GM12878 (cell line): Measurements from ENCODE around the gene RECQL. TPM values are rescaled to one million over a fixed set of nuclear protein-coding genes. Genes with fewer than 3 reads are reported as not detected.
A peak's percentile ranks its signal among the peaks of the same experiment; 100 is the strongest.

ENCODE experiments used
- ATAC-seq: fragments of 200-7000 bp; cut with Tn5 transposase; 3 replicates; pipeline ENCODE4 v1.9.1; 2020; ENCODE audit warnings: mild to moderate bottlenecking, moderate library complexity
- BruUV-seq: library from RNA; stranded (reverse); fragments of 400-500 nt; replicated peaks from 2 replicates; lab custom pipeline; 2021; lab: Mats Ljungman, UMichigan
- CTCF ChIA-PET: fragments of 300-600 bp; sonication (Branson Sonifier 250); formaldehyde crosslinking; extraction: SDS; loops from one replicate; lab custom pipeline; 2021; ENCODE audit warnings: inconsistent platforms; lab: Yijun Ruan, JAX
- POLR2A ChIA-PET: fragments of 350-600 bp; formaldehyde crosslinking; extraction: SDS; loops from one replicate; lab custom pipeline; 2021; ENCODE audit warnings: inconsistent platforms; lab: Charles Lee
- RAD21 ChIA-PET: fragments of 300-600 bp; sonication (Branson Sonifier 250); formaldehyde crosslinking; loops from one replicate; lab custom pipeline; 2023; ENCODE audit warnings: antibody characterized with exemption; ENCODE audit not compliant: unreplicated experiment; lab: Charles Lee
- SMC1A ChIA-PET: fragments of 300-600 bp; sonication (Branson Sonifier 250); formaldehyde crosslinking; loops from one replicate; lab custom pipeline; 2023; ENCODE audit not compliant: unreplicated experiment, uncharacterized antibody; lab: Charles Lee
- DNase-seq: peaks from one replicate; pipeline ENCODE4 v3.0.0-alpha.2; 2011; ENCODE audit warnings: low read depth, low spot score
- FAIRE-seq: peaks from 3 replicates; lab custom pipeline; 2011; peaks lifted over from hg19 to GRCh38; lab: Jason Lieb, UNC
- H2AFZ ChIP-seq: 2 replicates; pipeline ENCODE4 v1.6.0; 2011; ENCODE audit warnings: low read depth, low read length, control low read depth; ENCODE audit not compliant: control insufficient read depth
- H3K27ac ChIP-seq: 2 replicates; pipeline ENCODE4 v1.5.1; 2011; ENCODE audit warnings: control low read depth; ENCODE audit not compliant: control insufficient read depth, insufficient read depth
- H3K27me3 ChIP-seq, 2 experiments: replicated peaks in 1 of 2; 2 replicates each; pipeline versions ENCODE4 v1.6.0 to v1.6.1; 2011; ENCODE audit warnings: low read length in 1 of 2; ENCODE audit not compliant: control insufficient read depth in 2 of 2, insufficient read depth in 2 of 2
- H3K36me3 ChIP-seq, 2 experiments: 2 replicates each; pipeline ENCODE4 v1.5.1; 2011; ENCODE audit warnings: low read length in 1 of 2; ENCODE audit not compliant: control insufficient read depth in 2 of 2, insufficient read depth in 2 of 2
- H3K4me1 ChIP-seq: 2 replicates; pipeline ENCODE4 v1.6.1; 2011; ENCODE audit warnings: mild to moderate bottlenecking, low read length, moderate library complexity, mixed read lengths; ENCODE audit not compliant: control insufficient read depth, insufficient read depth
- H3K4me2 ChIP-seq: 2 replicates; pipeline ENCODE4 v1.6.0; 2011; ENCODE audit warnings: control low read depth; ENCODE audit not compliant: control insufficient read depth, insufficient read depth
- H3K4me3 ChIP-seq: fragments of 200-600 bp; sonication (generic); 2 replicates; pipeline ENCODE4 v1.5.1; 2016
- H3K79me2 ChIP-seq: 2 replicates; pipeline ENCODE4 v1.6.0; 2011; ENCODE audit warnings: low read length; ENCODE audit not compliant: control insufficient read depth, insufficient read depth
- H3K9ac ChIP-seq: 2 replicates; pipeline ENCODE4 v1.8.0; 2011; ENCODE audit warnings: low read length, control low read depth, mixed read lengths; ENCODE audit not compliant: control insufficient read depth, insufficient read depth
- H3K9me3 ChIP-seq: replicated peaks from 3 replicates; pipeline ENCODE4 v1.5.1; 2011; ENCODE audit warnings: mild to moderate bottlenecking, low read length; ENCODE audit not compliant: control insufficient read depth, insufficient read depth
- H4K20me1 ChIP-seq: 2 replicates; pipeline ENCODE4 v1.6.0; 2011; ENCODE audit not compliant: control insufficient read depth, insufficient read depth
- BACH1 ChIP-seq: fragments of 450-650 bp; IDR thresholded peaks from 2 replicates; pipeline ENCODE4 v1.6.1; 2017; ENCODE audit warnings: mild to moderate bottlenecking, borderline replicate concordance
- CBFB ChIP-seq: IDR thresholded peaks from 2 replicates; pipeline ENCODE4 v1.6.1; 2016; ENCODE audit warnings: antibody characterized with exemption, low read depth
- E2F8 ChIP-seq: fragments of 450-650 bp; IDR thresholded peaks from 2 replicates; pipeline ENCODE4 v1.6.1; 2018; ENCODE audit warnings: mild to moderate bottlenecking, low read depth, moderate library complexity; ENCODE audit not compliant: partially characterized antibody
- HDGF ChIP-seq: fragments of 450-650 bp; IDR thresholded peaks from 2 replicates; pipeline ENCODE4 v1.6.1; 2016; ENCODE audit warnings: antibody characterized with exemption
- NR2F1 ChIP-seq: fragments of 450-650 bp; conservative IDR thresholded peaks from 2 replicates; pipeline ENCODE4 v1.6.1; 2017; ENCODE audit warnings: mild to moderate bottlenecking
- RBBP5 ChIP-seq: fragments of 200-600 bp; sonication (generic); conservative IDR thresholded peaks from 2 replicates; pipeline ENCODE4 v1.6.1; 2016
- TARDBP ChIP-seq: IDR thresholded peaks from 2 replicates; pipeline ENCODE4 v1.6.1; 2016; ENCODE audit warnings: borderline replicate concordance
- ZBTB4 ChIP-seq: fragments of 450-650 bp; formaldehyde crosslinking; IDR thresholded peaks from 2 replicates; pipeline ENCODE4 v1.4.0; 2022; ENCODE audit warnings: mild to moderate bottlenecking, moderate library complexity
- WGBS: methylation state at CpG from one replicate; pipeline ENCODE4 v1.1.6; 2016; ENCODE audit warnings: low lambda C conversion rate; ENCODE audit not compliant: insufficient replicate concordance, insufficient coverage; ENCODE audit errors: missing lambda C conversion rate; 5-methylcytosine and 5-hydroxymethylcytosine counted together
- in situ Hi-C: fragments of 300-500 bp; cut with MboI; formaldehyde crosslinking; loops from 9 replicates; pipeline ENCODE4 v1.14.3; 2018; ENCODE audit warnings: mixed read lengths
- intact Hi-C: fragments of 100-400 bp; cut with micrococcal nuclease; formaldehyde crosslinking; loops from one replicate; pipeline ENCODE4 v1.14.2; 2022; ENCODE audit not compliant: unreplicated experiment
- polyA plus RNA-seq, 11 experiments: library from polyadenylated mRNA; depleted of rRNA in 4 of 11; unstranded in 6 of 11; stranded (reverse) in 5 of 11; fragments of >200 nt; fragmentation: Nextera tagmentation in 4 of 11; fragmentation: Illumina TruSeq in 1 of 11; extraction: Ambion mirVana in 4 of 11; extraction: Trizol in 1 of 11; gene quantifications; 1 replicate in 1 of 11; 2 replicates in 10 of 11; pipeline versions ENCODE4 v1.2.1 to v1.2.3, GENCODE V29; 2011 to 2016; ENCODE audit warnings: inconsistent platforms in 2 of 11, missing spikeins in 2 of 11, low read depth in 1 of 11
- total RNA-seq, 4 experiments: library from RNA; depleted of rRNA in 3 of 4; stranded (reverse); fragments of >200 nt in 3 of 4; fragmentation: Illumina TruSeq in 1 of 4; extraction: Trizol in 1 of 4; gene quantifications; 2 replicates each; pipeline versions ENCODE4 v1.2.1 to v1.2.3, GENCODE V29; 2013 to 2021
- TF ChIP-seq, protein P1 (sequence below): IDR thresholded peaks from 2 replicates; pipeline ENCODE4 v1.6.1; 2011; ENCODE audit warnings: low read depth, mild to moderate bottlenecking, low read length, moderate library complexity, borderline replicate concordance; ENCODE audit errors: extremely low read depth

RECQL gene
- total and polyA plus RNA-seq, 10 of the 15 experiments (the other 5 are each of a cell fraction or from before 2014, with no cell fraction given) = 47.4 to 130 (median 70.8) TPM

DNA sequence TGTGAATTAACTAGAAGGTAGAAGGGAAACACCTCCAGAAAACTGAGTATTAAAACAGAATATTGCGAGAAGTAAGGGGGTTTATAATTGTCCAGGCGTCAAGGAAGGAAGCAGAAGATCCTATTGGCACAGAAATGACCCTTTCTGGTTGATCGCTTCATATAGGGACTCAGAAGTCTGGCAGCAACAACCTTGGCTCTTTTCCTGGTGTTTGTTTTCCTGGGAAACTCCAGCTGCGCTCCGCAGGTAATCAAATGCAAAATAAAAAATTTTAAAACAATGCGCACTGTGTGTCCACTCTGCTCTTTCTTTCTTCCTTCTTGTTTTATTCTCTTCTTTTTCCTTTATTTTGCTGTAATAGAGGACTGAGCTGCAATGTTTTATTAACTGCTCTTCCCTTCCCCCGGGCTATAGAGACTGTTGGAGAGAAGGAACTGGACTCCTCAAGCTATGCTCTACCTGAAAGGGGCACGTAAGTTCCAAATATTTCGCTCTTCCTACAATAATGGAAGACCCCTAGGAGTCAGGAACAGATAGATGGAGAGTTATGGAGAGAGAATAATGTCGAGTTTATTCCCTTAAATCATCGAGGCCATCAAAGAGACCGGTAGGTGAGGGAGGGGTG, 25.4 kb upstream of the RECQL start:
- TF ChIP-seq HDGF (no peak), CBFB (no peak), E2F8 (no peak), TARDBP (no peak), ZBTB4 (no peak), RBBP5 (no peak), NR2F1 (no peak), BACH1 (no peak)
- TF ChIP-seq, protein P1, sequence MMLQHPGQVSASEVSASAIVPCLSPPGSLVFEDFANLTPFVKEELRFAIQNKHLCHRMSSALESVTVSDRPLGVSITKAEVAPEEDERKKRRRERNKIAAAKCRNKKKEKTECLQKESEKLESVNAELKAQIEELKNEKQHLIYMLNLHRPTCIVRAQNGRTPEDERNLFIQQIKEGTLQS = no peak
- 62% methylated on average over 12 of the region's 12 CpGs for WGBS
- H3K9me3 ChIP-seq = no peaks in the 10 kb centered on the region; the same call in 2 of the 3 replicates
- H4K20me1 ChIP-seq = no peaks in the 10 kb centered on the region
- no peak for DNase-seq
- no peaks in the 10 kb centered on the region for H3K4me1 ChIP-seq
- no peak overlapping the region for H3K27ac ChIP-seq
- BruUV-seq = no TSS peak
- H3K4me3 ChIP-seq = no peak overlapping the region
- POLR2A ChIA-PET = no interaction called here
- FAIRE-seq = no peak
- CTCF ChIA-PET = interaction anchor here (1.0 kb wide), 1 partner anchor 13 kb away, joined by 3 read pairs; no protein-coding TSS in a partner anchor
- in situ Hi-C loops (no loop called here), intact Hi-C loops (no loop called here)
- H2AFZ ChIP-seq = no peak overlapping the region
- H3K4me2 ChIP-seq = peak overlapping the region; percentile 97; the same call in 1 of the 2 replicates
- peaks cover 1 to 8% of the 10 kb centered on the region in 2 experiments; a peak in 3 of 4 replicates for H3K27me3 ChIP-seq
- no peak for ATAC-seq
- no peaks in the 10 kb centered on the region for H3K79me2 ChIP-seq
- RAD21 ChIA-PET = no interaction called here
- no peaks in the 10 kb centered on the region for H3K36me3 ChIP-seq
- H3K9ac ChIP-seq = no peak overlapping the region
- SMC1A ChIA-PET = interaction anchor here (0.8 to 1.2 kb wide), 2 partner anchors 64 to 152 kb away, joined by 3 read pairs; no protein-coding TSS in a partner anchor
